Cardiac fibroblast (primary cell): ENCODE results near the gene RBM47.

Experiments used
- DNase-seq, 2 donors: peaks; one replicate each; pipeline versions ENCODE4 v3.0.0 to v3.0.0-alpha.2; 2010; ENCODE audit warnings: low read depth in 2 of 2
- H3K4me3 ChIP-seq, 2 donors: replicated peaks in 1 of 2; 1 replicate in 1 of 2; 2 replicates in 1 of 2; pipeline ENCODE4 v1.5.1; 2011; ENCODE audit warnings: low read depth in 2 of 2, low read length in 2 of 2, mild to moderate bottlenecking in 2 of 2, moderate library complexity in 1 of 2
- TF ChIP-seq, protein P1 (sequence below): IDR thresholded peaks from one replicate; pipeline ENCODE4 v1.5.1; 2011; ENCODE audit warnings: low read depth, mild to moderate bottlenecking, low read length, inconsistent platforms

The RBM47 gene

DNA sequence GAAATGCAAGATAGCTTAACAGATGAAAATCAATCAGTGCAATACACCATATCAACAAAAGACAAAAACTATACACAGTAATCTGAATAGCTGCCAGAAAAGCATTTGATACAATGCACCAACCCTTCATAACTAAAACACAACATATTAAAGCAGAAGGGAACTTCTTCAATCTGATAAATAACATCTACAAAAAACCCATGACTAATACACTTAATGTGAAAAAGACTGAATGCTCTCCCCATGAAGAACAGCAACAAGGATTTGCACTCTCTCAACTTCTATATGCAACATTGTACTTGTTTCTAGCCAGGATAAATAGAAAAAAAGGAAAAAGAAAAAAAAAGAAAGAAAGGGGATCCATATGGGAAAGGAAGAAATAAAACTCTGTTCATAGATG, 139.7 kb downstream of the RBM47 start:
- no peak overlapping the region for H3K4me3 ChIP-seq
- TF ChIP-seq, protein P1, sequence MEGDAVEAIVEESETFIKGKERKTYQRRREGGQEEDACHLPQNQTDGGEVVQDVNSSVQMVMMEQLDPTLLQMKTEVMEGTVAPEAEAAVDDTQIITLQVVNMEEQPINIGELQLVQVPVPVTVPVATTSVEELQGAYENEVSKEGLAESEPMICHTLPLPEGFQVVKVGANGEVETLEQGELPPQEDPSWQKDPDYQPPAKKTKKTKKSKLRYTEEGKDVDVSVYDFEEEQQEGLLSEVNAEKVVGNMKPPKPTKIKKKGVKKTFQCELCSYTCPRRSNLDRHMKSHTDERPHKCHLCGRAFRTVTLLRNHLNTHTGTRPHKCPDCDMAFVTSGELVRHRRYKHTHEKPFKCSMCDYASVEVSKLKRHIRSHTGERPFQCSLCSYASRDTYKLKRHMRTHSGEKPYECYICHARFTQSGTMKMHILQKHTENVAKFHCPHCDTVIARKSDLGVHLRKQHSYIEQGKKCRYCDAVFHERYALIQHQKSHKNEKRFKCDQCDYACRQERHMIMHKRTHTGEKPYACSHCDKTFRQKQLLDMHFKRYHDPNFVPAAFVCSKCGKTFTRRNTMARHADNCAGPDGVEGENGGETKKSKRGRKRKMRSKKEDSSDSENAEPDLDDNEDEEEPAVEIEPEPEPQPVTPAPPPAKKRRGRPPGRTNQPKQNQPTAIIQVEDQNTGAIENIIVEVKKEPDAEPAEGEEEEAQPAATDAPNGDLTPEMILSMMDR = no peak
- no peak for DNase-seq

DNA sequence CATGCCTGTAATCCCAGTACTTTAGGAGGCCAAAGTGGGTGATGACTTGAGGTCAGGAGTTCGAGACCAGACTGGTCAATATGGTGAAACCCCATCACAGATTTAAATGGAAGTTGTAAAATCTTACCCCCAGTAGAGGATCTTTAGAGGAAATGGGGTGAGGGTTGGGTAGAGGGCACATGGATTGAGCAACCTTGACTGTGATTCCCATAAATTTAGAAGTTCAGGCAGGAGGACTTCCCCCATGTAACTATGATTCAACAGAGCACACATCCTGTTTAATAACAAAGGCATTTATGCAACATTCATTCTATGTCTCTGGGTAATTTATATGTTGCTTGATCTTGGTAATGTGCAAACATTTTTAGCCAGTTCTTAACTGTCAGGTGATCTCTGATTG, 143.1 kb downstream of the RBM47 start:
- DNase-seq = peak; percentile 77
- no peak overlapping the region for H3K4me3 ChIP-seq
- TF ChIP-seq, protein P1 = no peak

DNA sequence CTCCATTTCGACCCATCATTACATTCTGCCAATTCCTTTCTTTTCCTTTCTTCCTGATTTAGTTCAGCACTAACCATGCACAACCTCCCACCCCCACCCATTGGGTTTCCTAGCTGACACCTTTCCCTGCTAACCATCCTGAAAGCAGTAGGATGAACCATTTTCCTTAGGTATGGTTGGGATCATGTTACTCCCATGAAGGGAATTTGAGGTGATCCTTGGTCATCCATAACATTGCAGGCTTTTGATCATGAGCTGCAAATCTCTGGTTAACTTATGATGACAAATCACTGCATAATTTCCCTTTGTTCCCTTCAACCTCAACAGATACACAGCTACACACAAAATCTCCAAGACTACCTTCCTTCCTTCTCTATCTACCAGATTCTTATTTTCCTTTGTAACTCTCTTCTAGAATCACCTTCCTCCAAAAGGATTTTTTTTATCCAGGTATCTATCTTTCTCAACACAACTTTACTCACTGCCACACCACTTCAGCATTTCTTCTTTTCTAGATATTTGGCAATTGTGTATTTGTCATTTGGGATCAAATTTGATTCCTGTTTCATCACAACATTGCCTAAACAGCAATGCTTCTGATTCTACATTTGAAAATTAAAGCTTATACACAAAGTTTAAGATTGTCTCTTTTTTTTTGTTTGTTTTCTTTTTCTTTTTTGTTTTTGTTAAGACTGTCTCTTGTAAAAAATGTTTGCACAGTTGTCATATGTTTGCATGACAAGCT, 145.1 kb downstream of the RBM47 start:
- no peak overlapping the region for H3K4me3 ChIP-seq
- TF ChIP-seq, protein P1 = no peak
- peak in 1 of 2 donors; percentile 11 for DNase-seq

DNA sequence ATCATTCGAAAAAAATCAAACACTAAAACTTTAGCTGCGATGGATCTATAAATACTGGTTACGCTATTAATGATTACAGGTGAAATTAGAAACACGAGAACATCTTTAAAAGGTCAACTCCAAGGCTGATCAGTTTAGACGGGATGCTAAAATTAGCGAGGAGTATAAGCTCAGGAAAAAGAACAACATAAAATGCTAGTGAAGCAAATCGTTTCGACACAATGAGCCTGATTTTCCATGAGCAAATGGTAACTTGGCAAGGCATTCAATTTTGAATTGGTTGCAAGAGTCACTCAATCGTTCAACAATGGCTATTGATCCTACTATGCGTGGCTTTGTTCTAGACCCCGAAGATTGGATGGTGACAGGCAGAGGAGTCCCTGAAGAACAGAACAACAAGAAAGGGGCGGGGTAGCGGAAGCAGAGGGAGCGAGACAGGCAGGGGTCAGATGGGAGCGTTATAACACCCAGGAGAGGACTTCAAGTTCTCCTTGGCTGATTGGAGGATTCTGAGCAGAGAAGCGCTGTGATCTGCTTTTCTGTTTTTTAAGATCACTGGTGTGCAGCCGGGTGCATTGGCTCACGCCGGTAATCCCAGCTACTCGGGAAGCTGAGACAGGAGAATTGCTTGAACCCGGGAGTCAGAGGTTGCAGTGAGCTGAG, 146.5 kb downstream of the RBM47 start:
- H3K4me3 ChIP-seq = no peak overlapping the region
- DNase-seq = no peak
- TF ChIP-seq, protein P1 = no peak

DNA sequence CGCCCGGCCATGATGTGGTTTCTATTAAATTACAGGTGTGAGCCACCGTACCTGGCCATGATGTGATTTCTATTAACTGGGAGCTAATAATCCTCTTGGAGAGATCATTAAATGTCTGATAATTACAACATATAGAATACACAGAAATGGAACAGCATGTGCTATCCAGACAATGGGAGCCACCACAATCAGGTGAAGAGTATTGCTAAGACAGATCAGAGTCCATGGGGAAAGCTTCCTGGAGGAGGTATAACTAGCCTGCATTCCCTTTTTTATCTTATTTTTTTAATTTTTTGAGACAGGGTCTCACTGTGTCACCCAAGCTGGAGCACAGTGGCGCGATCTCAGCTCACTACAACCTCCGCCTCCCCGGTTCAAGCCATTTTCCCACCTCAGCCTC, 147.7 kb downstream of the RBM47 start:
- H3K4me3 ChIP-seq = no peak overlapping the region
- DNase-seq = no peak
- TF ChIP-seq, protein P1 = no peak

DNA sequence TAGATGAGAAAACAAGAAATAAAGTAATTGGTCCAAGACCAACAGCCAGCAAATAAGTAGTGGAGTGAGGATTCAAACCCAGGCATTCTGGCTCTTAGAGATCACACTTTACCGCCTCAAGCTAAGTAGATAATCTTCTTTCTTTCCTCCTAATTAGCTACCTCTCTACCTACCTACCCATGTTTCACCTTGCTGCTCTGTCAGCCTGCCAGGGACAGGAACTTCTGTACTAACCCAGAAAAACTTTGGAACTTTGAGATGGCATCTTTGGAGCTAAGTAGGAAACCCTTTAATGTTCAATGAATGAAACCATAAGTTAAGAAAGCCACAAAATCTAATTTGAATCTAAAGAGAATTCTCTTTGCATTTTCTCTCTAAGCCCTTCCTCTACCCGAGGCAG, 149.4 kb downstream of the RBM47 start:
- no peak overlapping the region for H3K4me3 ChIP-seq
- DNase-seq = no peak
- TF ChIP-seq, protein P1 = no peak
